CD4-positive, alpha-beta memory T cell (primary cell): Measurements from ENCODE around the gene EBLN2. TPM values are rescaled to one million over a fixed set of nuclear protein-coding genes. Genes with fewer than 3 reads are reported as not detected.

Experiments used
- CTCF ChIA-PET: fragments of 350-600 bp; sonication (Branson Sonifier 250); formaldehyde crosslinking; loops from one replicate; lab custom pipeline; 2021; ENCODE audit warnings: inconsistent platforms; ENCODE audit not compliant: partially characterized antibody; lab: Charles Lee
- POLR2A ChIA-PET: fragments of 350-600 bp; sonication (Branson Sonifier 250); formaldehyde crosslinking; loops from one replicate; lab custom pipeline; 2021; ENCODE audit not compliant: partially characterized antibody; lab: Charles Lee
- DNase-seq, 5 donors: peaks; one replicate each; pipeline versions ENCODE4 v3.0.0 to v3.0.0-alpha.2; 2020 to 2022; ENCODE audit warnings: mixed read lengths in 1 of 5
- H3K27ac ChIP-seq: one replicate; pipeline ENCODE4 v1.7.0; 2013; ENCODE audit warnings: low read depth, low read length
- H3K27me3 ChIP-seq: 2 replicates; pipeline ENCODE4 v1.7.0; 2013; ENCODE audit warnings: mild to moderate bottlenecking, low read length, moderate library complexity; ENCODE audit not compliant: insufficient read depth
- H3K36me3 ChIP-seq: 2 replicates; pipeline ENCODE4 v1.7.0; 2013; ENCODE audit warnings: mild to moderate bottlenecking, low read length, moderate library complexity; ENCODE audit not compliant: insufficient read depth
- H3K4me1 ChIP-seq: 2 replicates; pipeline ENCODE4 v1.7.0; 2013; ENCODE audit warnings: mild to moderate bottlenecking, low read length, moderate library complexity; ENCODE audit not compliant: insufficient read depth
- H3K4me3 ChIP-seq, 2 donors: one replicate each; pipeline ENCODE4 v1.7.0; 2013; ENCODE audit warnings: low read length in 2 of 2, mild to moderate bottlenecking in 1 of 2
- H3K9me3 ChIP-seq, 2 donors: one replicate each; pipeline ENCODE4 v1.7.0; 2013; ENCODE audit warnings: low read length in 2 of 2, control low read depth in 1 of 2; ENCODE audit not compliant: control insufficient read depth in 1 of 2
- H3K27ac Mint-ChIP-seq, 7 donors: one replicate each; pipeline ENCODE4 v1.8.0; 2020 to 2021; ENCODE audit warnings: mixed read lengths in 7 of 7, mild to moderate bottlenecking in 6 of 7, inconsistent platforms in 3 of 7, moderate library complexity in 3 of 7
- H3K27me3 Mint-ChIP-seq, 2 donors: one replicate each; pipeline ENCODE4 v1.8.0; 2020 to 2021; ENCODE audit warnings: mixed read lengths in 2 of 2
- H3K36me3 Mint-ChIP-seq, 2 donors: one replicate each; pipeline ENCODE4 v1.8.0; 2020 to 2021; ENCODE audit warnings: mixed read lengths in 2 of 2, inconsistent platforms in 1 of 2, mild to moderate bottlenecking in 1 of 2
- H3K4me1 Mint-ChIP-seq, 4 donors: one replicate each; pipeline ENCODE4 v1.8.0; 2020 to 2021; ENCODE audit warnings: mixed read lengths in 4 of 4, mild to moderate bottlenecking in 1 of 4
- H3K4me3 Mint-ChIP-seq, 8 donors: one replicate each; pipeline ENCODE4 v1.8.0; 2020 to 2021; ENCODE audit warnings: mixed read lengths in 8 of 8, mild to moderate bottlenecking in 7 of 8, moderate library complexity in 6 of 8, inconsistent platforms in 3 of 8
- H3K9me3 Mint-ChIP-seq, 8 donors: one replicate each; pipeline ENCODE4 v1.8.0; 2020 to 2021; ENCODE audit warnings: mixed read lengths in 8 of 8, mild to moderate bottlenecking in 5 of 8, inconsistent platforms in 3 of 8, moderate library complexity in 1 of 8
- intact Hi-C: fragments of 100-400 bp; cut with micrococcal nuclease; formaldehyde crosslinking; loops from one replicate; pipeline ENCODE4 v1.15.1; 2023
- polyA plus RNA-seq, 2 donors: library from polyadenylated mRNA; unstranded; fragments of 300-500 nt; fragmentation: Illumina TruSeq; gene quantifications; one replicate each; pipeline ENCODE4 v1.2.3, GENCODE V29; 2021
- total RNA-seq, 2 experiments: library from RNA; stranded (reverse); gene quantifications; one replicate each; pipeline ENCODE4 v1.2.3, GENCODE V29; 2021

Gene EBLN2
- total and polyA plus RNA-seq, 4 experiments from 2014 or later: 1.5 to 12.6 (median 6.2) TPM

- intact Hi-C loops: no loop called here
- H3K9me3 Mint-ChIP-seq: no peaks in the 10 kb centered on the region
- H3K27ac Mint-ChIP-seq: peak overlapping the region in 3 of 7 donors; percentile 14 to 58 (median 54)
- Histone ChIP-seq H3K27ac (no peak overlapping the region), H3K4me1 (no peaks in the 10 kb centered on the region), H3K36me3 (no peaks in the 10 kb centered on the region), H3K9me3 (no peaks in the 10 kb centered on the region), H3K4me3 (no peak overlapping the region), H3K27me3 (no peaks in the 10 kb centered on the region)
- ChIA-PET CTCF (no interaction called here), POLR2A (no interaction called here)
- H3K4me3 Mint-ChIP-seq: no peak overlapping the region
- H3K36me3 Mint-ChIP-seq: peaks cover 6 to 9% of the 10 kb centered on the region in 2 donors
- peaks cover 15 to 33% (median 21%) of the 10 kb centered on the region in 4 donors for H3K4me1 Mint-ChIP-seq
- DNase-seq: no peak
- H3K27me3 Mint-ChIP-seq: no peaks in the 10 kb centered on the region
Observed at GRCh38 chr3:73070675-73071575, 9.5 kb downstream of the EBLN2 start.

- Mint-ChIP-seq H3K27me3 (no peaks in the 10 kb centered on the region), H3K27ac (peak overlapping the region in 3 of 7 donors; percentile 14 to 48 (median 44)), H3K4me1 (peaks cover 15 to 33% (median 21%) of the 10 kb centered on the region in 4 donors), H3K9me3 (no peaks in the 10 kb centered on the region), H3K36me3 (no peaks in the 10 kb centered on the region), H3K4me3 (no peak overlapping the region)
- Histone ChIP-seq H3K27ac (no peak overlapping the region), H3K36me3 (no peaks in the 10 kb centered on the region), H3K9me3 (no peaks in the 10 kb centered on the region), H3K27me3 (no peaks in the 10 kb centered on the region), H3K4me3 (no peak overlapping the region), H3K4me1 (no peaks in the 10 kb centered on the region)
- CTCF ChIA-PET: no interaction called here
- no peak for DNase-seq
- POLR2A ChIA-PET: no interaction called here
- intact Hi-C loops: no loop called here
Observed at GRCh38 chr3:73071952-73072351, 10.5 kb downstream of the EBLN2 start.

- CTCF ChIA-PET: interaction anchor here (0.8 kb wide), 1 partner anchor 85 kb away, joined by 3 read pairs; no protein-coding TSS in a partner anchor
- no peak for DNase-seq
- Histone ChIP-seq H3K4me3 (no peak overlapping the region), H3K27me3 (no peaks in the 10 kb centered on the region), H3K27ac (no peak overlapping the region), H3K36me3 (no peaks in the 10 kb centered on the region), H3K9me3 (no peaks in the 10 kb centered on the region), H3K4me1 (no peaks in the 10 kb centered on the region)
- no peaks in the 10 kb centered on the region for H3K27me3 Mint-ChIP-seq
- H3K4me1 Mint-ChIP-seq: peaks cover 15 to 33% (median 21%) of the 10 kb centered on the region in 4 donors
- H3K36me3 Mint-ChIP-seq: no peaks in the 10 kb centered on the region
- peak overlapping the region in 3 of 7 donors; percentile 14 to 26 (median 15) for H3K27ac Mint-ChIP-seq
- intact Hi-C loops: no loop called here
- H3K9me3 Mint-ChIP-seq: no peaks in the 10 kb centered on the region
- POLR2A ChIA-PET: no interaction called here
- H3K4me3 Mint-ChIP-seq: no peak overlapping the region
Observed at GRCh38 chr3:73072634-73073033, 11.2 kb downstream of the EBLN2 start.

GRCh38 chr3:73073091-73073707 is 11.7 kb downstream of the EBLN2 start:
- Mint-ChIP-seq H3K9me3 (no peaks in the 10 kb centered on the region), H3K36me3 (no peaks in the 10 kb centered on the region), H3K27ac (peak overlapping the region in 2 of 7 donors; percentile 48 to 74), H3K4me1 (peaks cover 15 to 33% (median 21%) of the 10 kb centered on the region in 4 donors), H3K27me3 (no peaks in the 10 kb centered on the region), H3K4me3 (no peak overlapping the region)
- ChIA-PET POLR2A (no interaction called here), CTCF (interaction anchor here (0.8 kb wide), 1 partner anchor 86 kb away, joined by 3 read pairs; no protein-coding TSS in a partner anchor)
- intact Hi-C loops: no loop called here
- DNase-seq: no peak
- Histone ChIP-seq H3K36me3 (no peaks in the 10 kb centered on the region), H3K4me3 (no peak overlapping the region), H3K27me3 (no peaks in the 10 kb centered on the region), H3K9me3 (no peaks in the 10 kb centered on the region), H3K4me1 (no peaks in the 10 kb centered on the region), H3K27ac (no peak overlapping the region)

GRCh38 chr3:73074781-73075180 is 13.3 kb downstream of the EBLN2 start:
- Histone ChIP-seq H3K4me3 (no peak overlapping the region), H3K9me3 (no peaks in the 10 kb centered on the region), H3K27me3 (no peaks in the 10 kb centered on the region), H3K4me1 (no peaks in the 10 kb centered on the region), H3K27ac (no peak overlapping the region), H3K36me3 (no peaks in the 10 kb centered on the region)
- Mint-ChIP-seq H3K27ac (no peak overlapping the region), H3K36me3 (no peaks in the 10 kb centered on the region), H3K27me3 (no peaks in the 10 kb centered on the region), H3K4me3 (no peak overlapping the region), H3K9me3 (no peaks in the 10 kb centered on the region), H3K4me1 (peaks cover 15 to 33% (median 21%) of the 10 kb centered on the region in 4 donors)
- DNase-seq: no peak
- ChIA-PET POLR2A (interaction anchor here (0.6 kb wide), 1 partner anchor 45 kb away, joined by 3 read pairs; no protein-coding TSS in a partner anchor), CTCF (no interaction called here)
- intact Hi-C loops: no loop called here

GRCh38 chr3:73080216-73080966 is 18.9 kb downstream of the EBLN2 start:
- Histone ChIP-seq H3K36me3 (no peaks in the 10 kb centered on the region), H3K9me3 (no peaks in the 10 kb centered on the region), H3K27ac (no peak overlapping the region), H3K27me3 (no peaks in the 10 kb centered on the region), H3K4me3 (no peak overlapping the region), H3K4me1 (no peaks in the 10 kb centered on the region)
- peaks cover 0 to 2% (median 0%) of the 10 kb centered on the region in 4 donors for H3K4me1 Mint-ChIP-seq
- ChIA-PET CTCF (interaction anchor here (0.8 to 1.5 kb wide), 3 partner anchors 24 to 230 kb away, joined by 3 to 4 read pairs (median 3); no protein-coding TSS in a partner anchor), POLR2A (no interaction called here)
- no peaks in the 10 kb centered on the region for H3K9me3 Mint-ChIP-seq
- H3K27ac Mint-ChIP-seq: no peak overlapping the region
- no peaks in the 10 kb centered on the region for H3K36me3 Mint-ChIP-seq
- intact Hi-C loops: no loop called here
- H3K27me3 Mint-ChIP-seq: no peaks in the 10 kb centered on the region
- no peak for DNase-seq
- H3K4me3 Mint-ChIP-seq: no peak overlapping the region
